SK-N-SH (cell line): ENCODE results near the gene FAM171A2. TPM values are rescaled to one million over a fixed set of nuclear protein-coding genes. Genes with fewer than 3 reads are reported as not detected.

Experiments
- CTCF ChIA-PET: fragments of 300-600, 350-600 bp; formaldehyde crosslinking; extraction: SDS; loops from one replicate; lab custom pipeline; 2021; lab: Yijun Ruan, JAX
- POLR2A ChIA-PET: fragments of 350-600 bp; sonication (Branson Sonifier 250); formaldehyde crosslinking; extraction: SDS; loops from one replicate; lab custom pipeline; 2020; ENCODE audit warnings: antibody characterized with exemption, inconsistent platforms; lab: Yijun Ruan, JAX
- DNase-seq: peaks from one replicate; pipeline ENCODE4 v3.0.0; 2012
- H2AFZ ChIP-seq: fragments of 200-600 bp; sonication (generic); 2 replicates; pipeline ENCODE4 v1.8.1; 2016; ENCODE audit warnings: antibody characterized with exemption, mild to moderate bottlenecking, low read depth
- H3F3A ChIP-seq: fragments of 200-600 bp; sonication (generic); replicated peaks from 2 replicates; pipeline ENCODE3; 2016; ENCODE audit warnings: antibody characterized with exemption, mild to moderate bottlenecking; ENCODE audit not compliant: insufficient read depth
- H3K27ac ChIP-seq, 2 experiments: fragments of 200-500 bp in 1 of 2; fragments of 200-600 bp in 1 of 2; sonication (Bioruptor generic) in 1 of 2; sonication (generic), shearing (Covaris generic) in 1 of 2; 2 replicates each; pipeline versions ENCODE4 v1.5.1 to v1.6.1; 2014 to 2016; ENCODE audit warnings: low read depth in 2 of 2, inconsistent platforms in 1 of 2, low read length in 1 of 2, mild to moderate bottlenecking in 1 of 2, mixed read lengths in 1 of 2
- H3K27me3 ChIP-seq: fragments of 200-600 bp; sonication (generic), shearing (Covaris generic); 2 replicates; pipeline ENCODE4 v1.6.1; 2016; ENCODE audit warnings: mixed run types; ENCODE audit not compliant: insufficient read depth
- H3K36me3 ChIP-seq, 2 experiments: fragments of 200-500 bp in 1 of 2; fragments of 200-600 bp in 1 of 2; sonication (Bioruptor generic) in 1 of 2; sonication (generic) in 1 of 2; replicated peaks in 1 of 2; 2 replicates each; pipeline versions ENCODE3 to v1.5.1; 2014 to 2016; ENCODE audit warnings: low read length in 1 of 2, mild to moderate bottlenecking in 1 of 2; ENCODE audit not compliant: insufficient read depth in 2 of 2, control insufficient read depth in 1 of 2
- H3K4me1 ChIP-seq, 2 experiments: fragments of 200-500 bp in 1 of 2; fragments of 200-600 bp in 1 of 2; sonication (Bioruptor generic) in 1 of 2; sonication (generic), shearing (Covaris generic) in 1 of 2; 2 replicates each; pipeline versions ENCODE4 v1.5.1 to v1.6.1; 2014 to 2016; ENCODE audit warnings: low read depth in 1 of 2, low read length in 1 of 2, mixed run types in 1 of 2; ENCODE audit not compliant: insufficient read depth in 2 of 2, control insufficient read depth in 1 of 2
- H3K4me2 ChIP-seq: fragments of 200-600 bp; sonication (generic), shearing (Covaris generic); 2 replicates; pipeline ENCODE4 v1.6.1; 2017; ENCODE audit warnings: mixed run types
- H3K4me3 ChIP-seq, 2 experiments: fragments of 200-500 bp in 1 of 2; fragments of 200-600 bp in 1 of 2; sonication (Bioruptor generic) in 1 of 2; sonication (generic), shearing (Covaris generic) in 1 of 2; 2 replicates each; pipeline versions ENCODE4 v1.5.1 to v1.8.1; 2014 to 2016; ENCODE audit warnings: low read depth in 2 of 2, inconsistent platforms in 1 of 2, low read length in 1 of 2, mild to moderate bottlenecking in 1 of 2, mixed read lengths in 1 of 2, moderate library complexity in 1 of 2
- H3K79me2 ChIP-seq: fragments of 200-600 bp; sonication (generic); 2 replicates; pipeline ENCODE4 v1.8.1; 2017; ENCODE audit warnings: mild to moderate bottlenecking; ENCODE audit not compliant: insufficient read depth
- H3K9ac ChIP-seq: fragments of 200-600 bp; sonication (generic); 2 replicates; pipeline ENCODE4 v1.6.1; 2017; ENCODE audit warnings: mixed run types
- H3K9me2 ChIP-seq: fragments of 200-600 bp; sonication (generic); 2 replicates; pipeline ENCODE4 v1.6.1; 2017; ENCODE audit warnings: mixed run types
- H3K9me3 ChIP-seq: fragments of 200-600 bp; sonication (generic); 2 replicates; pipeline ENCODE4 v1.6.1; 2017; ENCODE audit warnings: mixed run types, mild to moderate bottlenecking, moderate library complexity
- H4K20me1 ChIP-seq: fragments of 200-600 bp; sonication (generic); 2 replicates; pipeline ENCODE4 v1.6.1; 2017; ENCODE audit warnings: mild to moderate bottlenecking, mixed run types; ENCODE audit not compliant: insufficient read depth
- FOSL2 ChIP-seq: IDR thresholded peaks from 2 replicates; pipeline ENCODE4 v1.4.0; 2012; ENCODE audit warnings: low read depth, mild to moderate bottlenecking, moderate library complexity, borderline replicate concordance
- GABPA ChIP-seq: IDR thresholded peaks from 2 replicates; pipeline ENCODE4 v1.4.0; 2012; ENCODE audit warnings: low read depth, mild to moderate bottlenecking
- MEF2A ChIP-seq: IDR thresholded peaks from 2 replicates; pipeline ENCODE4 v1.4.0; 2012; ENCODE audit warnings: low read depth, borderline replicate concordance
- POLR2AphosphoS5 ChIP-seq: IDR thresholded peaks from 2 replicates; pipeline ENCODE4 v1.6.1; 2012; ENCODE audit warnings: low read depth, low read length
- RFX5 ChIP-seq: IDR thresholded peaks from 2 replicates; pipeline ENCODE4 v1.6.1; 2012; ENCODE audit warnings: mild to moderate bottlenecking, improper control_type of control experiment, low read length
- SIN3A ChIP-seq: IDR thresholded peaks from 2 replicates; pipeline ENCODE4 v1.6.1; 2012; ENCODE audit warnings: low read depth, mild to moderate bottlenecking, low read length, moderate library complexity, borderline replicate concordance
- TEAD4 ChIP-seq: IDR thresholded peaks from 2 replicates; pipeline ENCODE4 v1.4.0; 2012; ENCODE audit warnings: mild to moderate bottlenecking, borderline replicate concordance; ENCODE audit not compliant: insufficient read depth
- USF1 ChIP-seq: IDR thresholded peaks from 2 replicates; pipeline ENCODE4 v1.4.0; 2012; ENCODE audit warnings: low read depth, borderline replicate concordance
- ZBTB33 ChIP-seq: IDR thresholded peaks from 2 replicates; pipeline ENCODE4 v1.4.0; 2012; ENCODE audit warnings: low read depth, borderline replicate concordance
- WGBS: methylation state at CpG from one replicate; pipeline ENCODE4 v1.1.6; 2017; ENCODE audit warnings: low lambda C conversion rate; 5-methylcytosine and 5-hydroxymethylcytosine counted together
- polyA plus RNA-seq, 3 experiments: library from polyadenylated mRNA; depleted of rRNA; stranded (reverse); fragments of >200 nt; gene quantifications; 2 replicates each; pipeline ENCODE4 v1.2.3, GENCODE V29; 2012
- TF ChIP-seq, protein P1 (sequence below): IDR thresholded peaks from 2 replicates; pipeline ENCODE4 v1.6.1; 2012; ENCODE audit warnings: mild to moderate bottlenecking, low read depth, low read length, moderate library complexity
- TF ChIP-seq, protein P2 (sequence below): IDR thresholded peaks from 2 replicates; pipeline ENCODE4; 2012
- TF ChIP-seq, protein P3 (sequence below): IDR thresholded peaks from 2 replicates; pipeline ENCODE4 v1.4.0; 2012; ENCODE audit warnings: low read depth

The FAM171A2 gene
- polyA plus RNA-seq, 1 of the 3 experiments (the other 2 are of a cell fraction), result 4.9 TPM

- no peak overlapping the region for H2AFZ ChIP-seq
- H3K27ac ChIP-seq, result no peak overlapping the region; a peak in 1 of 4 replicates
Observed at GRCh38 chr17:44323359-44324091, 40.1 kb downstream of the FAM171A2 start.

More at GRCh38 chr17:44323359-44324091, 40.1 kb downstream of the FAM171A2 start:
- peaks cover 6 to 29% of the 10 kb centered on the region in 2 experiments for H3K36me3 ChIP-seq
- peaks cover 4% of the 10 kb centered on the region for H3F3A ChIP-seq
- peaks cover 0 to 10% of the 10 kb centered on the region in 2 experiments; a peak in 1 of 4 replicates for H3K4me1 ChIP-seq
- 61% methylated on average over 23 of the region's 27 CpGs for WGBS
- H3K79me2 ChIP-seq, result peaks cover 12% of the 10 kb centered on the region
- peak overlapping the region; percentile 81 for H3K9ac ChIP-seq
- peak overlapping the region; percentile 95 to 98 for H3K4me3 ChIP-seq
- TF ChIP-seq TEAD4, result no peak
- TF ChIP-seq, protein P1, sequence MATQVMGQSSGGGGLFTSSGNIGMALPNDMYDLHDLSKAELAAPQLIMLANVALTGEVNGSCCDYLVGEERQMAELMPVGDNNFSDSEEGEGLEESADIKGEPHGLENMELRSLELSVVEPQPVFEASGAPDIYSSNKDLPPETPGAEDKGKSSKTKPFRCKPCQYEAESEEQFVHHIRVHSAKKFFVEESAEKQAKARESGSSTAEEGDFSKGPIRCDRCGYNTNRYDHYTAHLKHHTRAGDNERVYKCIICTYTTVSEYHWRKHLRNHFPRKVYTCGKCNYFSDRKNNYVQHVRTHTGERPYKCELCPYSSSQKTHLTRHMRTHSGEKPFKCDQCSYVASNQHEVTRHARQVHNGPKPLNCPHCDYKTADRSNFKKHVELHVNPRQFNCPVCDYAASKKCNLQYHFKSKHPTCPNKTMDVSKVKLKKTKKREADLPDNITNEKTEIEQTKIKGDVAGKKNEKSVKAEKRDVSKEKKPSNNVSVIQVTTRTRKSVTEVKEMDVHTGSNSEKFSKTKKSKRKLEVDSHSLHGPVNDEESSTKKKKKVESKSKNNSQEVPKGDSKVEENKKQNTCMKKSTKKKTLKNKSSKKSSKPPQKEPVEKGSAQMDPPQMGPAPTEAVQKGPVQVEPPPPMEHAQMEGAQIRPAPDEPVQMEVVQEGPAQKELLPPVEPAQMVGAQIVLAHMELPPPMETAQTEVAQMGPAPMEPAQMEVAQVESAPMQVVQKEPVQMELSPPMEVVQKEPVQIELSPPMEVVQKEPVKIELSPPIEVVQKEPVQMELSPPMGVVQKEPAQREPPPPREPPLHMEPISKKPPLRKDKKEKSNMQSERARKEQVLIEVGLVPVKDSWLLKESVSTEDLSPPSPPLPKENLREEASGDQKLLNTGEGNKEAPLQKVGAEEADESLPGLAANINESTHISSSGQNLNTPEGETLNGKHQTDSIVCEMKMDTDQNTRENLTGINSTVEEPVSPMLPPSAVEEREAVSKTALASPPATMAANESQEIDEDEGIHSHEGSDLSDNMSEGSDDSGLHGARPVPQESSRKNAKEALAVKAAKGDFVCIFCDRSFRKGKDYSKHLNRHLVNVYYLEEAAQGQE, result no peak
- TF ChIP-seq FOSL2, result no peak
- no peak for TF ChIP-seq MEF2A
- no peak for TF ChIP-seq ZBTB33
- TF ChIP-seq, protein P2, sequence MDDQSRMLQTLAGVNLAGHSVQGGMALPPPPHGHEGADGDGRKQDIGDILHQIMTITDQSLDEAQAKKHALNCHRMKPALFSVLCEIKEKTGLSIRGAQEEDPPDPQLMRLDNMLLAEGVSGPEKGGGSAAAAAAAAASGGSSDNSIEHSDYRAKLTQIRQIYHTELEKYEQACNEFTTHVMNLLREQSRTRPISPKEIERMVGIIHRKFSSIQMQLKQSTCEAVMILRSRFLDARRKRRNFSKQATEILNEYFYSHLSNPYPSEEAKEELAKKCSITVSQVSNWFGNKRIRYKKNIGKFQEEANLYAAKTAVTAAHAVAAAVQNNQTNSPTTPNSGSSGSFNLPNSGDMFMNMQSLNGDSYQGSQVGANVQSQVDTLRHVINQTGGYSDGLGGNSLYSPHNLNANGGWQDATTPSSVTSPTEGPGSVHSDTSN, result no peak
- no peak for TF ChIP-seq SIN3A
- TF ChIP-seq USF1, result no peak
- no peak for TF ChIP-seq GABPA
- no peak for TF ChIP-seq RFX5
- TF ChIP-seq POLR2AphosphoS5, result no peak
- TF ChIP-seq, protein P3, sequence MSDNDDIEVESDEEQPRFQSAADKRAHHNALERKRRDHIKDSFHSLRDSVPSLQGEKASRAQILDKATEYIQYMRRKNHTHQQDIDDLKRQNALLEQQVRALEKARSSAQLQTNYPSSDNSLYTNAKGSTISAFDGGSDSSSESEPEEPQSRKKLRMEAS, result no peak
- no peaks in the 10 kb centered on the region for H4K20me1 ChIP-seq
- ChIA-PET POLR2A (interaction anchor here (1.3 to 1.9 kb wide), 2 partner anchors 14 to 103 kb away, joined by 5 to 11 read pairs; partner anchors contain the start of gene RUNDC3A), CTCF (interaction anchor here (1.3 to 2.2 kb wide), 6 partner anchors 13 to 125 kb away, joined by 3 to 11 read pairs (median 6); no protein-coding TSS in a partner anchor)
- no peaks in the 10 kb centered on the region for H3K9me3 ChIP-seq
- no peak for DNase-seq
- H3K4me2 ChIP-seq, result peak overlapping the region; percentile 99
- no peaks in the 10 kb centered on the region for H3K27me3 ChIP-seq
- H3K9me2 ChIP-seq, result no peaks in the 10 kb centered on the region
